KMS-11 (cell line): ENCODE data around the gene STIL.

Experiments used
- H2AFZ ChIP-seq: fragments of 200-600 bp; sonication (generic); 2 replicates; pipeline ENCODE4 v1.6.1; 2016; ENCODE audit warnings: antibody characterized with exemption, mixed run types, low read depth
- H3K27ac ChIP-seq: fragments of 200-600 bp; sonication (generic); 2 replicates; pipeline ENCODE4 v1.6.1; 2016; ENCODE audit warnings: mild to moderate bottlenecking, mixed run types
- H3K27me3 ChIP-seq: fragments of 200-600 bp; sonication (generic); 2 replicates; pipeline ENCODE4 v1.6.1; 2017; ENCODE audit warnings: mild to moderate bottlenecking, low read depth, mixed run types, moderate library complexity; ENCODE audit not compliant: insufficient read depth
- H3K36me3 ChIP-seq: fragments of 200-600 bp; sonication (generic); 2 replicates; pipeline ENCODE4 v1.6.1; 2017; ENCODE audit warnings: mild to moderate bottlenecking, mixed run types; ENCODE audit not compliant: insufficient read depth
- H3K4me1 ChIP-seq: fragments of 200-600 bp; sonication (generic); 2 replicates; pipeline ENCODE4 v1.6.1; 2016; ENCODE audit warnings: mild to moderate bottlenecking, low read depth, mixed run types; ENCODE audit not compliant: poor library complexity, severe bottlenecking
- H3K4me2 ChIP-seq: fragments of 200-600 bp; sonication (generic); 2 replicates; pipeline ENCODE4 v1.7.0; 2016; ENCODE audit warnings: mild to moderate bottlenecking, mixed run types
- H3K4me3 ChIP-seq: fragments of 200-600 bp; sonication (generic); IDR thresholded peaks from 2 replicates; pipeline ENCODE4 v1.6.1; 2017; ENCODE audit warnings: low read depth, low read length, mixed read lengths; ENCODE audit not compliant: insufficient read depth
- H3K79me2 ChIP-seq: fragments of 200-600 bp; sonication (generic); 2 replicates; pipeline ENCODE4 v1.6.1; 2016; ENCODE audit warnings: low read depth, mixed run types; ENCODE audit not compliant: insufficient read depth
- H3K9ac ChIP-seq: fragments of 200-600 bp; sonication (generic); 2 replicates; pipeline ENCODE4 v1.6.1; 2016; ENCODE audit warnings: mild to moderate bottlenecking, mixed run types
- H4K20me1 ChIP-seq: fragments of 200-600 bp; sonication (generic); 2 replicates; pipeline ENCODE4 v1.6.1; 2016; ENCODE audit warnings: mild to moderate bottlenecking, mixed run types; ENCODE audit not compliant: insufficient read depth
- CTCF ChIP-seq: fragments of 200-600 bp; sonication (generic); conservative IDR thresholded peaks from 2 replicates; pipeline ENCODE4 v1.6.1; 2017; ENCODE audit warnings: low read depth, mild to moderate bottlenecking, antibody characterized with exemption, low read length, moderate library complexity, mixed read lengths

Gene STIL

GRCh38 chr1:47229031-47229885 is 84.7 kb downstream of the STIL start:
- no peak overlapping the region for H2AFZ ChIP-seq

GRCh38 chr1:47228644-47229030 is 85.3 kb downstream of the STIL start:
- TF ChIP-seq CTCF, result no peak
- H2AFZ ChIP-seq, result no peak overlapping the region
- H3K27me3 ChIP-seq, result peaks cover 29% of the 10 kb centered on the region
- no peaks in the 10 kb centered on the region for H4K20me1 ChIP-seq
- H3K36me3 ChIP-seq, result no peaks in the 10 kb centered on the region
- H3K4me3 ChIP-seq, result no peak overlapping the region
- H3K4me1 ChIP-seq, result no peaks in the 10 kb centered on the region
- no peak overlapping the region for H3K4me2 ChIP-seq
- H3K27ac ChIP-seq, result no peak overlapping the region
- H3K9ac ChIP-seq, result no peak overlapping the region
- H3K79me2 ChIP-seq, result no peaks in the 10 kb centered on the region

More at GRCh38 chr1:47229031-47229885, 84.7 kb downstream of the STIL start:
- peaks cover 29% of the 10 kb centered on the region for H3K27me3 ChIP-seq
- H3K4me1 ChIP-seq, result no peaks in the 10 kb centered on the region
- H3K9ac ChIP-seq, result no peak overlapping the region
- no peak overlapping the region for H3K4me2 ChIP-seq
- no peak for TF ChIP-seq CTCF
- no peak overlapping the region for H3K27ac ChIP-seq
- no peaks in the 10 kb centered on the region for H3K36me3 ChIP-seq
- H3K4me3 ChIP-seq, result no peak overlapping the region
- no peaks in the 10 kb centered on the region for H3K79me2 ChIP-seq
- no peaks in the 10 kb centered on the region for H4K20me1 ChIP-seq

GRCh38 chr1:47227341-47228232 is 86.4 kb downstream of the STIL start:
- Histone ChIP-seq H3K79me2 (no peaks in the 10 kb centered on the region), H3K27me3 (peaks cover 34% of the 10 kb centered on the region), H2AFZ (no peak overlapping the region), H4K20me1 (no peaks in the 10 kb centered on the region), H3K27ac (no peak overlapping the region), H3K9ac (no peak overlapping the region), H3K4me3 (no peak overlapping the region), H3K36me3 (no peaks in the 10 kb centered on the region), H3K4me1 (no peaks in the 10 kb centered on the region), H3K4me2 (no peak overlapping the region)
- no peak for TF ChIP-seq CTCF

- peaks cover 34% of the 10 kb centered on the region for H3K27me3 ChIP-seq
- TF ChIP-seq CTCF, result no peak
Measured at GRCh38 chr1:47226839-47227215, 87.1 kb downstream of the STIL start.

More at GRCh38 chr1:47226839-47227215, 87.1 kb downstream of the STIL start:
- Histone ChIP-seq H3K79me2 (no peaks in the 10 kb centered on the region), H3K4me3 (no peak overlapping the region), H3K4me2 (no peak overlapping the region), H3K27ac (no peak overlapping the region), H4K20me1 (no peaks in the 10 kb centered on the region), H3K9ac (no peak overlapping the region), H2AFZ (peak overlapping the region; percentile 4; the same call in 1 of the 2 replicates), H3K4me1 (no peaks in the 10 kb centered on the region), H3K36me3 (no peaks in the 10 kb centered on the region)
